ENCODE measurements around the gene FBXO44. TPM values are rescaled to one million over a fixed set of nuclear protein-coding genes. Genes with fewer than 3 reads are reported as not detected.
A peak's percentile ranks its signal among the peaks of the same experiment; 100 is the strongest.

FBXO44 gene
- total RNA-seq, 3 donors from 2014 or later = 6.5 to 19.1 (median 6.6) TPM

- intact Hi-C loops (cut with DNase I, micrococcal nuclease) = loop anchor here (5.0 to 10.0 kb wide), 4 partner anchors 66 to 614 kb away; no protein-coding TSS in a partner anchor
- ATAC-seq (peak; percentile 71), DNase-seq (peak in 2 of 3 donors; percentile 55 to 62)
- Histone ChIP-seq H3K36me3 (ENCODE audit: low read depth) (no peaks in the 10 kb centered on the region), H3K9me3 (no peaks in the 10 kb centered on the region), H3K4me1 (ENCODE audit: low read depth) (peaks cover 14% of the 10 kb centered on the region), H3K4me3 (no peak overlapping the region)
- TF ChIP-seq CTCF (IDR thresholded peaks at IDR 0.05) = no peak
These were observed 5.9 kb upstream of the FBXO44 start for GRCh38 chr1:11648732-11649158.

GRCh38 chr1:11649237-11649623 is 5.4 kb upstream of the FBXO44 start:
- no peaks in the 10 kb centered on the region for H3K9me3 ChIP-seq
- no peak for TF ChIP-seq CTCF (IDR thresholded peaks at IDR 0.05)
- DNase-seq (no peak), ATAC-seq (no peak)
- H3K4me3 ChIP-seq = no peak overlapping the region
- H3K36me3 ChIP-seq (ENCODE audit: low read depth) = no peaks in the 10 kb centered on the region
- intact Hi-C loops (cut with DNase I, micrococcal nuclease) = loop anchor here (5.0 to 10.0 kb wide), 4 partner anchors 66 to 614 kb away; no protein-coding TSS in a partner anchor
- peaks cover 14% of the 10 kb centered on the region for H3K4me1 ChIP-seq (ENCODE audit: low read depth)

GRCh38 chr1:11649624-11650330 is 4.9 kb upstream of the FBXO44 start:
- H3K36me3 ChIP-seq (ENCODE audit: low read depth) = no peaks in the 10 kb centered on the region
- no peak overlapping the region for H3K4me3 ChIP-seq
- ATAC-seq (no peak), DNase-seq (no peak)
- H3K4me1 ChIP-seq (ENCODE audit: low read depth) = peaks cover 14% of the 10 kb centered on the region
- intact Hi-C loops (cut with DNase I, micrococcal nuclease) = loop anchor here (5.0 to 10.0 kb wide), 5 partner anchors 65 to 615 kb away; no protein-coding TSS in a partner anchor
- no peaks in the 10 kb centered on the region for H3K9me3 ChIP-seq
- TF ChIP-seq CTCF (IDR thresholded peaks at IDR 0.05) = no peak

GRCh38 chr1:11650331-11650991 is 4.2 kb upstream of the FBXO44 start:
- Histone ChIP-seq H3K4me3 (no peak overlapping the region), H3K36me3 (ENCODE audit: low read depth) (no peaks in the 10 kb centered on the region), H3K4me1 (ENCODE audit: low read depth) (peaks cover 20% of the 10 kb centered on the region), H3K9me3 (no peaks in the 10 kb centered on the region)
- DNase-seq = peak; percentile 76 to 89 (median 85)
- peak; percentile 77 for ATAC-seq
- TF ChIP-seq CTCF (IDR thresholded peaks at IDR 0.05) = peak; percentile 34
- intact Hi-C loops (cut with DNase I, micrococcal nuclease) = loop anchor here in 1 of 2 donors (10.0 kb wide), 1 partner anchor 74 kb away; no protein-coding TSS in a partner anchor

- DNase-seq = no peak
- ATAC-seq = no peak
- intact Hi-C loops (cut with DNase I, micrococcal nuclease) = loop anchor here in 1 of 2 donors (10.0 kb wide), 1 partner anchor 74 kb away; no protein-coding TSS in a partner anchor
- H3K36me3 ChIP-seq (ENCODE audit: low read depth) = no peaks in the 10 kb centered on the region
- peaks cover 22% of the 10 kb centered on the region for H3K4me1 ChIP-seq (ENCODE audit: low read depth)
- no peak overlapping the region for H3K4me3 ChIP-seq
- no peak for TF ChIP-seq CTCF (IDR thresholded peaks at IDR 0.05)
- H3K9me3 ChIP-seq = no peaks in the 10 kb centered on the region
These were observed 3.7 kb upstream of the FBXO44 start for GRCh38 chr1:11651017-11651416.

Data from mucosa of descending colon (tissue), 3 donors.